Right atrium auricular region (tissue), 2 donors: ENCODE data around the gene RPL22. TPM values are rescaled to one million over a fixed set of nuclear protein-coding genes. Genes with fewer than 3 reads are reported as not detected.

Experiments
- DNase-seq: peaks from one replicate; pipeline ENCODE4 v3.0.0-alpha.2; 2019; ENCODE audit warnings: low spot score
- H3K27ac ChIP-seq, 2 donors: fragments of 200-600 bp; sonication (generic); 1 replicate in 1 of 2; 2 replicates in 1 of 2; pipeline ENCODE4 v1.5.1; 2016 to 2019
- H3K27me3 ChIP-seq, 2 donors: fragments of 200-600 bp; sonication (generic); one replicate each; pipeline versions ENCODE4 v1.5.1 to v1.6.0; 2017 to 2019
- H3K36me3 ChIP-seq: fragments of 200-600 bp; sonication (generic); one replicate; pipeline ENCODE4 v1.5.1; 2016
- H3K4me1 ChIP-seq, 2 donors: fragments of 200-600 bp; sonication (generic); one replicate each; pipeline versions ENCODE4 v1.5.1 to v1.6.0; 2017 to 2019
- H3K4me3 ChIP-seq, 2 donors: fragments of 200-600 bp; sonication (generic); 1 replicate in 1 of 2; 2 replicates in 1 of 2; pipeline ENCODE4 v1.5.1; 2017 to 2019; ENCODE audit warnings: mild to moderate bottlenecking in 1 of 2, moderate library complexity in 1 of 2
- H3K9me3 ChIP-seq, 2 donors: fragments of 200-600 bp; sonication (generic); one replicate each; pipeline ENCODE4 v1.5.1; 2019
- CTCF ChIP-seq, 2 donors: fragments of 200-600 bp; sonication (generic); IDR thresholded peaks; one replicate each; pipeline ENCODE4 v1.5.1; 2019; ENCODE audit warnings: antibody characterized with exemption in 2 of 2
- total RNA-seq, 2 donors: library from RNA; depleted of rRNA; stranded (reverse); fragments of >200 nt; gene quantifications; one replicate each; pipeline ENCODE4 v1.1.0, GENCODE V29; 2016

Gene RPL22
- total RNA-seq, 2 donors from 2014 or later: 75.4 to 115 TPM

GRCh38 chr1:6211731-6212130 is 12.3 kb upstream of the RPL22 start:
- H3K4me1 ChIP-seq: peaks cover 0 to 29% of the 10 kb centered on the region in 2 donors
- no peak overlapping the region for H3K4me3 ChIP-seq
- no peaks in the 10 kb centered on the region for H3K27me3 ChIP-seq
- H3K9me3 ChIP-seq: no peaks in the 10 kb centered on the region
- DNase-seq: no peak
- no peak for TF ChIP-seq CTCF (IDR thresholded peaks at IDR 0.05)
- H3K36me3 ChIP-seq: peaks cover 28% of the 10 kb centered on the region
- H3K27ac ChIP-seq: no peak overlapping the region

- peaks cover 0 to 39% of the 10 kb centered on the region in 2 donors for H3K4me1 ChIP-seq
- H3K36me3 ChIP-seq: peaks cover 26% of the 10 kb centered on the region
- no peak for DNase-seq
- no peak for TF ChIP-seq CTCF (IDR thresholded peaks at IDR 0.05)
- H3K27ac ChIP-seq: no peak overlapping the region
- no peaks in the 10 kb centered on the region for H3K27me3 ChIP-seq
- no peaks in the 10 kb centered on the region for H3K9me3 ChIP-seq
- H3K4me3 ChIP-seq: no peak overlapping the region
Observed at GRCh38 chr1:6210591-6211355, 11.4 kb upstream of the RPL22 start.

- peak overlapping the region in 1 of 2 donors; percentile 53 for H3K4me3 ChIP-seq
Observed at GRCh38 chr1:6209661-6210580, 10.5 kb upstream of the RPL22 start.

GRCh38 chr1:6208723-6209660 is 9.6 kb upstream of the RPL22 start:
- H3K36me3 ChIP-seq: peaks cover 23% of the 10 kb centered on the region
- TF ChIP-seq CTCF (IDR thresholded peaks at IDR 0.05): peak; percentile 50 to 65
- H3K9me3 ChIP-seq: no peaks in the 10 kb centered on the region
- no peaks in the 10 kb centered on the region for H3K27me3 ChIP-seq
- peaks cover 0 to 50% of the 10 kb centered on the region in 2 donors for H3K4me1 ChIP-seq
- H3K4me3 ChIP-seq: peak overlapping the region; percentile 8 to 53
- H3K27ac ChIP-seq: peak overlapping the region; percentile 21 to 32
- DNase-seq: no peak

More at GRCh38 chr1:6209661-6210580, 10.5 kb upstream of the RPL22 start:
- H3K36me3 ChIP-seq: peaks cover 23% of the 10 kb centered on the region
- peak overlapping the region in 1 of 2 donors; percentile 16 for H3K27ac ChIP-seq
- no peaks in the 10 kb centered on the region for H3K9me3 ChIP-seq
- TF ChIP-seq CTCF (IDR thresholded peaks at IDR 0.05): no peak
- peaks cover 0 to 47% of the 10 kb centered on the region in 2 donors for H3K4me1 ChIP-seq
- H3K27me3 ChIP-seq: no peaks in the 10 kb centered on the region
- DNase-seq: no peak

GRCh38 chr1:6207921-6208320 is 8.5 kb upstream of the RPL22 start:
- no peaks in the 10 kb centered on the region for H3K9me3 ChIP-seq
- H3K36me3 ChIP-seq: peaks cover 23% of the 10 kb centered on the region
- H3K27ac ChIP-seq: peak overlapping the region in 1 of 2 donors; percentile 91
- no peak for TF ChIP-seq CTCF (IDR thresholded peaks at IDR 0.05)
- H3K27me3 ChIP-seq: no peaks in the 10 kb centered on the region
- H3K4me1 ChIP-seq: peaks cover 0 to 50% of the 10 kb centered on the region in 2 donors
- no peak for DNase-seq
- no peak overlapping the region for H3K4me3 ChIP-seq
